GM23338 (cell line): ENCODE results near the gene MXRA8. TPM values are rescaled to one million over a fixed set of nuclear protein-coding genes. Genes with fewer than 3 reads are reported as not detected.

Experiments
- ATAC-seq: fragments of 200-7000 bp; cut with Tn5 transposase; 3 replicates; pipeline ENCODE4 v1.9.1; 2020
- DNase-seq: peaks from one replicate; pipeline ENCODE4 v3.0.0-alpha.2; 2015; ENCODE audit warnings: low spot score
- H2AFZ ChIP-seq: fragments of 200-600 bp; sonication (generic); 2 replicates; pipeline ENCODE4 v1.8.0; 2016; ENCODE audit warnings: antibody characterized with exemption, mild to moderate bottlenecking, moderate library complexity
- H3F3A ChIP-seq: fragments of 200-600 bp; sonication (generic); replicated peaks from 2 replicates; pipeline ENCODE4 v1.8.0; 2017; ENCODE audit warnings: antibody characterized with exemption, mixed run types, low read depth
- H3K27ac ChIP-seq: fragments of 200-600 bp; sonication (generic); 2 replicates; pipeline ENCODE4 v1.6.1; 2016; ENCODE audit warnings: low read depth
- H3K27me3 ChIP-seq: fragments of 200-600 bp; sonication (generic); 2 replicates; pipeline ENCODE4 v1.8.0; 2016; ENCODE audit warnings: mild to moderate bottlenecking, mixed run types, moderate library complexity; ENCODE audit not compliant: insufficient read depth
- H3K36me3 ChIP-seq: fragments of 200-600 bp; sonication (generic); 2 replicates; pipeline ENCODE4 v1.8.0; 2016; ENCODE audit warnings: mild to moderate bottlenecking; ENCODE audit not compliant: insufficient read depth
- H3K4me1 ChIP-seq: fragments of 200-600 bp; sonication (generic); 2 replicates; pipeline ENCODE4 v1.8.0; 2016; ENCODE audit warnings: mild to moderate bottlenecking, moderate library complexity; ENCODE audit not compliant: insufficient read depth
- H3K4me2 ChIP-seq: fragments of 200-600 bp; sonication (generic); 2 replicates; pipeline ENCODE4 v1.7.1; 2017; ENCODE audit warnings: mixed run types
- H3K4me3 ChIP-seq: fragments of 200-600 bp; sonication (generic); 2 replicates; pipeline ENCODE4 v1.6.1; 2016; ENCODE audit warnings: mixed run types
- H3K79me2 ChIP-seq: fragments of 200-600 bp; sonication (generic); replicated peaks from 2 replicates; pipeline ENCODE4 v1.8.0; 2017; ENCODE audit warnings: mild to moderate bottlenecking; ENCODE audit not compliant: insufficient read depth
- H3K9me2 ChIP-seq: fragments of 200-600 bp; sonication (generic); 2 replicates; pipeline ENCODE4 v1.8.0; 2017; ENCODE audit not compliant: insufficient read depth
- H4K20me1 ChIP-seq: fragments of 200-600 bp; sonication (generic); replicated peaks from 2 replicates; pipeline ENCODE4 v1.8.0; 2017; ENCODE audit warnings: mild to moderate bottlenecking; ENCODE audit not compliant: insufficient read depth
- H3K27ac Mint-ChIP-seq: 2 replicates; pipeline ENCODE4 v1.8.0; 2020; ENCODE audit warnings: inconsistent platforms, mild to moderate bottlenecking, moderate library complexity, mixed read lengths
- H3K27me3 Mint-ChIP-seq: 3 replicates; pipeline ENCODE4 v1.8.0; 2022; ENCODE audit warnings: low read depth, mild to moderate bottlenecking, moderate library complexity, mixed read lengths, inconsistent platforms; ENCODE audit not compliant: insufficient read depth, poor library complexity
- H3K36me3 Mint-ChIP-seq: 3 replicates; pipeline ENCODE4 v1.8.0; 2021; ENCODE audit warnings: low read depth, mild to moderate bottlenecking, inconsistent platforms, moderate library complexity, mixed read lengths
- H3K4me1 Mint-ChIP-seq: 3 replicates; pipeline ENCODE4 v1.8.0; 2020; ENCODE audit warnings: mild to moderate bottlenecking, inconsistent platforms, mixed read lengths
- H3K4me3 Mint-ChIP-seq: 3 replicates; pipeline ENCODE4 v1.8.0; 2021; ENCODE audit warnings: moderate library complexity, mild to moderate bottlenecking, inconsistent platforms, mixed read lengths
- H3K9me3 Mint-ChIP-seq: 3 replicates; pipeline ENCODE4 v1.8.0; 2020; ENCODE audit warnings: moderate library complexity, mild to moderate bottlenecking, inconsistent platforms, mixed read lengths
- CREB1 ChIP-seq: fragments of 250-450 bp; sonication (Bioruptor Pico); IDR thresholded peaks from 2 replicates; pipeline ENCODE4 v1.5.0; 2020; ENCODE audit warnings: low read depth, mild to moderate bottlenecking, moderate library complexity
- EZH2phosphoT487 ChIP-seq: fragments of 200-600 bp; sonication (generic); IDR thresholded peaks from one replicate; pipeline ENCODE4 v1.8.1; 2018; ENCODE audit warnings: antibody characterized with exemption; ENCODE audit not compliant: unreplicated experiment
- JUNB ChIP-seq: IDR thresholded peaks from one replicate; pipeline ENCODE4 v1.6.1; 2016; ENCODE audit warnings: antibody characterized with exemption; ENCODE audit not compliant: unreplicated experiment
- NANOG ChIP-seq: IDR thresholded peaks from 2 replicates; pipeline ENCODE4 v1.6.1; 2016; ENCODE audit warnings: antibody characterized with exemption, borderline replicate concordance
- POLR2AphosphoS5 ChIP-seq: IDR thresholded peaks from 2 replicates; pipeline ENCODE4 v1.6.1; 2016; ENCODE audit warnings: antibody characterized with exemption, low read depth
- STAT1 ChIP-seq: IDR thresholded peaks from one replicate; pipeline ENCODE4 v1.6.1; 2016; ENCODE audit warnings: antibody characterized with exemption; ENCODE audit not compliant: unreplicated experiment
- ZNF114 ChIP-seq: fragments of 250-450 bp; sonication (Bioruptor Pico); IDR thresholded peaks from 2 replicates; pipeline ENCODE4 v1.5.0; 2020; ENCODE audit warnings: mild to moderate bottlenecking, moderate library complexity
- ZNF331 ChIP-seq: fragments of 250-450 bp; sonication (Bioruptor Pico); IDR thresholded peaks from 2 replicates; pipeline ENCODE4 v1.5.0; 2020; ENCODE audit warnings: low read depth, mild to moderate bottlenecking, moderate library complexity
- polyA plus RNA-seq: library from polyadenylated mRNA; unstranded; fragments of >200 nt; fragmentation: Nextera tagmentation; extraction: Ambion mirVana; gene quantifications from 2 replicates; pipeline ENCODE4 v1.2.1, GENCODE V29; 2016
- total RNA-seq: library from RNA; depleted of rRNA; stranded (reverse); fragments of >200 nt; shearing (Covaris generic); gene quantifications from 2 replicates; pipeline ENCODE4 v1.2.3, GENCODE V29; 2014
- TF ChIP-seq, protein P1 (sequence below): fragments of 250-450 bp; sonication (Bioruptor Pico); IDR thresholded peaks from 2 replicates; pipeline ENCODE4 v1.5.0; 2020; ENCODE audit warnings: mild to moderate bottlenecking, moderate library complexity
- TF ChIP-seq, protein P2 (sequence below): IDR thresholded peaks from 2 replicates; pipeline ENCODE4 v1.6.1; 2016; ENCODE audit warnings: antibody characterized with exemption
- TF ChIP-seq, protein P3 (sequence below), 2 experiments: fragments of 200-600 bp in 1 of 2; sonication (generic) in 1 of 2; conservative IDR thresholded peaks; 2 replicates each; pipeline versions ENCODE4 v1.5.1 to v1.6.1; 2016 to 2017; ENCODE audit warnings: antibody characterized with exemption in 2 of 2, low read depth in 2 of 2, mild to moderate bottlenecking in 2 of 2, moderate library complexity in 1 of 2

The MXRA8 gene
- total and polyA plus RNA-seq, 2 experiments from 2014 or later, result 9.1 to 17.2 TPM

DNA sequence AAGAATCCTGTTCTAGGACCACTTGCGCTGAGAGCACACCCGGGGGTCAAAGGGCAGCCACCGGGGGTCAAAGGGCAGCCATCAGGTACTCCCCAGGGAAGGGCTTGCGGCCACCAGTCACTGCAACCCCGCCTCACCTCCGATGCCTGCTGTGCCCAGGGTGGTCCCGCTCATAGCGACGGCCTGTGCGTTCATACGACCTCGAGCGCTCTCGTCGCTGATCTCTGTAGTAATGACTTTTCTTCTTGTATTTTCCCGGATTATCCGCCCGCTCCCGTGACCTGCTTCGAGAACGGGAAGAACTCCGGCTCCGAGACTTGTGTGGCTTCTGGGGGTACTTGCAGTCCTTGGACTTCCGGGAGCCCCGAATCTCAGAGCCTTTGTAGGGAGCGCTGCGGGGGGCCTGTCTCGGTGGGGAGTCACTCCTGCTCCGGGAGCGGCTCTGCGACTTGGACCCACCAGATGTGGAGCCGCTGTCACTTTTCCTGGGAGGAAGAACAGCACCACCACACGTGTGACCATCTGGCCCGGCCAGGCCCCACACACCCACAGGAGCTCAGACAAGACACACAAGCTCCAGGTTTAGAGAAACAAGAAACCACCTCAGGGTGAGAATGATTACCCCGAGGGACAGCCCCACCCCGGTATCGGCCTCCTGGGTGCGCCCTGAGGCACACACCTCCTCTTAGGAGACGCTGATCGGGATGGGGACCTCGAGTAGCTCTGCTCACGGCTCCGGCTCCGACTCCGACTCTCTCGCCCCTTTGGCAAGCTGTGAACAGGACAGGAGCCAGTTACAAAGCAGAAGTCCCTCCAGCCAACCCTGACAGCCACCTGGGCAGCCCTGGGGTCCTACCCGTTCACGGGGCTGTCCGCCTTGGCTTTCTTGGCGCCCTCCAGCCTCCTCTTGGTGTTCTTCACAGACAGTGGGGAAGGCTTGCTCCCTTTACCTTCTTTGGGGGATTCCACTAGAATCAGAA is 29.0 kb upstream of the MXRA8 start (continued):
- TF ChIP-seq, protein P1, sequence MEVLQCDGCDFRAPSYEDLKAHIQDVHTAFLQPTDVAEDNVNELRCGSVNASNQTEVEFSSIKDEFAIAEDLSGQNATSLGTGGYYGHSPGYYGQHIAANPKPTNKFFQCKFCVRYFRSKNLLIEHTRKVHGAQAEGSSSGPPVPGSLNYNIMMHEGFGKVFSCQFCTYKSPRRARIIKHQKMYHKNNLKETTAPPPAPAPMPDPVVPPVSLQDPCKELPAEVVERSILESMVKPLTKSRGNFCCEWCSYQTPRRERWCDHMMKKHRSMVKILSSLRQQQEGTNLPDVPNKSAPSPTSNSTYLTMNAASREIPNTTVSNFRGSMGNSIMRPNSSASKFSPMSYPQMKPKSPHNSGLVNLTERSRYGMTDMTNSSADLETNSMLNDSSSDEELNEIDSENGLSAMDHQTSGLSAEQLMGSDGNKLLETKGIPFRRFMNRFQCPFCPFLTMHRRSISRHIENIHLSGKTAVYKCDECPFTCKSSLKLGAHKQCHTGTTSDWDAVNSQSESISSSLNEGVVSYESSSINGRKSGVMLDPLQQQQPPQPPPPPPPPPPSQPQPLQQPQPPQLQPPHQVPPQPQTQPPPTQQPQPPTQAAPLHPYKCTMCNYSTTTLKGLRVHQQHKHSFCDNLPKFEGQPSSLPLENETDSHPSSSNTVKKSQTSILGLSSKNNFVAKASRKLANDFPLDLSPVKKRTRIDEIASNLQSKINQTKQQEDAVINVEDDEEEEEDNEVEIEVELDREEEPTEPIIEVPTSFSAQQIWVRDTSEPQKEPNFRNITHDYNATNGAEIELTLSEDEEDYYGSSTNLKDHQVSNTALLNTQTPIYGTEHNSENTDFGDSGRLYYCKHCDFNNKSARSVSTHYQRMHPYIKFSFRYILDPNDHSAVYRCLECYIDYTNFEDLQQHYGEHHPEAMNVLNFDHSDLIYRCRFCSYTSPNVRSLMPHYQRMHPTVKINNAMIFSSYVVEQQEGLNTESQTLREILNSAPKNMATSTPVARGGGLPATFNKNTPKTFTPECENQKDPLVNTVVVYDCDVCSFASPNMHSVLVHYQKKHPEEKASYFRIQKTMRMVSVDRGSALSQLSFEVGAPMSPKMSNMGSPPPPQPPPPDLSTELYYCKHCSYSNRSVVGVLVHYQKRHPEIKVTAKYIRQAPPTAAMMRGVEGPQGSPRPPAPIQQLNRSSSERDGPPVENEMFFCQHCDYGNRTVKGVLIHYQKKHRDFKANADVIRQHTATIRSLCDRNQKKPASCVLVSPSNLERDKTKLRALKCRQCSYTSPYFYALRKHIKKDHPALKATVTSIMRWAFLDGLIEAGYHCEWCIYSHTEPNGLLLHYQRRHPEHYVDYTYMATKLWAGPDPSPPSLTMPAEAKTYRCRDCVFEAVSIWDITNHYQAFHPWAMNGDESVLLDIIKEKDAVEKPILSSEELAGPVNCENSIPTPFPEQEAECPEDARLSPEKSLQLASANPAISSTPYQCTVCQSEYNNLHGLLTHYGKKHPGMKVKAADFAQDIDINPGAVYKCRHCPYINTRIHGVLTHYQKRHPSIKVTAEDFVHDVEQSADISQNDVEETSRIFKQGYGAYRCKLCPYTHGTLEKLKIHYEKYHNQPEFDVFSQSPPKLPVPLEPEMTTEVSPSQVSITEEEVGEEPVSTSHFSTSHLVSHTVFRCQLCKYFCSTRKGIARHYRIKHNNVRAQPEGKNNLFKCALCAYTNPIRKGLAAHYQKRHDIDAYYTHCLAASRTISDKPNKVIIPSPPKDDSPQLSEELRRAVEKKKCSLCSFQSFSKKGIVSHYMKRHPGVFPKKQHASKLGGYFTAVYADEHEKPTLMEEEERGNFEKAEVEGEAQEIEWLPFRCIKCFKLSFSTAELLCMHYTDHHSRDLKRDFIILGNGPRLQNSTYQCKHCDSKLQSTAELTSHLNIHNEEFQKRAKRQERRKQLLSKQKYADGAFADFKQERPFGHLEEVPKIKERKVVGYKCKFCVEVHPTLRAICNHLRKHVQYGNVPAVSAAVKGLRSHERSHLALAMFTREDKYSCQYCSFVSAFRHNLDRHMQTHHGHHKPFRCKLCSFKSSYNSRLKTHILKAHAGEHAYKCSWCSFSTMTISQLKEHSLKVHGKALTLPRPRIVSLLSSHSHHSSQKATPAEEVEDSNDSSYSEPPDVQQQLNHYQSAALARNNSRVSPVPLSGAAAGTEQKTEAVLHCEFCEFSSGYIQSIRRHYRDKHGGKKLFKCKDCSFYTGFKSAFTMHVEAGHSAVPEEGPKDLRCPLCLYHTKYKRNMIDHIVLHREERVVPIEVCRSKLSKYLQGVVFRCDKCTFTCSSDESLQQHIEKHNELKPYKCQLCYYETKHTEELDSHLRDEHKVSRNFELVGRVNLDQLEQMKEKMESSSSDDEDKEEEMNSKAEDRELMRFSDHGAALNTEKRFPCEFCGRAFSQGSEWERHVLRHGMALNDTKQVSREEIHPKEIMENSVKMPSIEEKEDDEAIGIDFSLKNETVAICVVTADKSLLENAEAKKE, result no peak
- TF ChIP-seq CREB1 (CRISPR knock-in tag) (no peak), NANOG (no peak), POLR2AphosphoS5 (no peak), ZNF114 (CRISPR knock-in tag) (no peak), ZNF331 (no peak)
- TF ChIP-seq, protein P2, sequence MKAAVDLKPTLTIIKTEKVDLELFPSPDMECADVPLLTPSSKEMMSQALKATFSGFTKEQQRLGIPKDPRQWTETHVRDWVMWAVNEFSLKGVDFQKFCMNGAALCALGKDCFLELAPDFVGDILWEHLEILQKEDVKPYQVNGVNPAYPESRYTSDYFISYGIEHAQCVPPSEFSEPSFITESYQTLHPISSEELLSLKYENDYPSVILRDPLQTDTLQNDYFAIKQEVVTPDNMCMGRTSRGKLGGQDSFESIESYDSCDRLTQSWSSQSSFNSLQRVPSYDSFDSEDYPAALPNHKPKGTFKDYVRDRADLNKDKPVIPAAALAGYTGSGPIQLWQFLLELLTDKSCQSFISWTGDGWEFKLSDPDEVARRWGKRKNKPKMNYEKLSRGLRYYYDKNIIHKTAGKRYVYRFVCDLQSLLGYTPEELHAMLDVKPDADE, result no peak

DNA sequence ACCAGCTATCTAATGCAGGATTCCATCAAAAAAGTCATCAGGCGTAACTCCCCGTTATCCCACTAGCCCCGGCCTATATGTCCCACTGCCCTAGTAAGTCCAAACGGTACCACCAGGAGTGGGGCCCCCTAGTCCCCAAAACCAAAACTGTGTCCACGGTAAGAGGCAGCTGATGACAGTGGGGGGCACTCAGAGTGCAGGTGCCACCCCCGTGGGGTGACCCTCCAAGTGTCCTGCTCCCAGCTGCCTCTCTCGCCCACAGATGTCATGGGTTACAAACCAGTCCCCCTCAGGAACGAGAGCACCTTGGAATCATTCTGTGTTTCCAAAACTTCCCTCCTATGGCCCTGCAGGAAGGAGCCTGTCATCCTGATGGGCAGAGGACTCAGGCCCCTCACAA is 27.6 kb upstream of the MXRA8 start:
- H3K36me3 Mint-ChIP-seq, result peaks cover 68% of the 10 kb centered on the region
- H3K36me3 ChIP-seq, result peaks cover 46% of the 10 kb centered on the region
- TF ChIP-seq CREB1 (CRISPR knock-in tag) (no peak), ZNF114 (CRISPR knock-in tag) (no peak), ZNF331 (no peak), EZH2phosphoT487 (no peak), JUNB (no peak), NANOG (no peak), STAT1 (no peak)
- TF ChIP-seq, protein P3, sequence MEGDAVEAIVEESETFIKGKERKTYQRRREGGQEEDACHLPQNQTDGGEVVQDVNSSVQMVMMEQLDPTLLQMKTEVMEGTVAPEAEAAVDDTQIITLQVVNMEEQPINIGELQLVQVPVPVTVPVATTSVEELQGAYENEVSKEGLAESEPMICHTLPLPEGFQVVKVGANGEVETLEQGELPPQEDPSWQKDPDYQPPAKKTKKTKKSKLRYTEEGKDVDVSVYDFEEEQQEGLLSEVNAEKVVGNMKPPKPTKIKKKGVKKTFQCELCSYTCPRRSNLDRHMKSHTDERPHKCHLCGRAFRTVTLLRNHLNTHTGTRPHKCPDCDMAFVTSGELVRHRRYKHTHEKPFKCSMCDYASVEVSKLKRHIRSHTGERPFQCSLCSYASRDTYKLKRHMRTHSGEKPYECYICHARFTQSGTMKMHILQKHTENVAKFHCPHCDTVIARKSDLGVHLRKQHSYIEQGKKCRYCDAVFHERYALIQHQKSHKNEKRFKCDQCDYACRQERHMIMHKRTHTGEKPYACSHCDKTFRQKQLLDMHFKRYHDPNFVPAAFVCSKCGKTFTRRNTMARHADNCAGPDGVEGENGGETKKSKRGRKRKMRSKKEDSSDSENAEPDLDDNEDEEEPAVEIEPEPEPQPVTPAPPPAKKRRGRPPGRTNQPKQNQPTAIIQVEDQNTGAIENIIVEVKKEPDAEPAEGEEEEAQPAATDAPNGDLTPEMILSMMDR (conservative IDR thresholded peaks at IDR 0.05; ENCODE audit: low read depth in 2 of 2), result no peak

More for the DNA sequence above, 27.6 kb upstream of the MXRA8 start:
- H3K9me3 Mint-ChIP-seq, result no peaks in the 10 kb centered on the region; the same call in 2 of the 3 replicates
- Histone ChIP-seq H3K4me3 (no peak overlapping the region), H3F3A (peaks cover 25% of the 10 kb centered on the region), H4K20me1 (no peaks in the 10 kb centered on the region; the same call in 1 of the 2 replicates), H3K9me2 (no peaks in the 10 kb centered on the region), H2AFZ (no peak overlapping the region), H3K4me2 (no peak overlapping the region), H3K27ac (no peak overlapping the region), H3K4me1 (no peaks in the 10 kb centered on the region), H3K27me3 (no peaks in the 10 kb centered on the region), H3K79me2 (0 out of 2 replicates have a peak, but pooled peaks cover 5% of the 10 kb centered on the region)
- no peak overlapping the region for H3K27ac Mint-ChIP-seq
- H3K27me3 Mint-ChIP-seq, result peaks cover 6% of the 10 kb centered on the region
- no peaks in the 10 kb centered on the region for H3K4me1 Mint-ChIP-seq
- H3K4me3 Mint-ChIP-seq, result no peak overlapping the region
- DNase-seq (no peak), ATAC-seq (no peak)
